ENCODE data around the gene LINC01488. TPM values are rescaled to one million over a fixed set of nuclear protein-coding genes. Genes with fewer than 3 reads are reported as not detected.

LINC01488 gene
- total RNA-seq, 2 donors from 2014 or later = not detected

DNA sequence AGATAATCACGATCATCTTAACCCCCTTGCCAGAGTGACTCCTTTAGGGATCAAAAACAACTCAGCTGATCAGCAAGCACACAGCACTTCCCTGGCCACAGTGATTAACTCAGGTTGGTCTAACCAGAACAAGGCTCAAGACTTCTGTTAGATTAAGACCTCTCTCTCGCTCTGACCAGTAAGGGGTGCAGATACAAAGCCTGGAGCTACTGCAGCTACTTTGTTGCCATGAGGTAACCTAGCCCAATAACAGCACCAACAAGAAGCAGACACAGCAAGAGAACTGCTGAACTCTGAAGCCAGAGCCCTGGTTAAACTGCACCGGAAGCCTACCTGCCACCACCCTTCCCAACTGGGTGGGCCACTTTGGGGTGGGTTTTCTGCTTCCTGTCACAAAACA is 42.0 kb downstream of the LINC01488 start:
- DNase-seq = no peak
- no peaks in the 10 kb centered on the region for H3K4me1 ChIP-seq
- TF ChIP-seq, protein P1, sequence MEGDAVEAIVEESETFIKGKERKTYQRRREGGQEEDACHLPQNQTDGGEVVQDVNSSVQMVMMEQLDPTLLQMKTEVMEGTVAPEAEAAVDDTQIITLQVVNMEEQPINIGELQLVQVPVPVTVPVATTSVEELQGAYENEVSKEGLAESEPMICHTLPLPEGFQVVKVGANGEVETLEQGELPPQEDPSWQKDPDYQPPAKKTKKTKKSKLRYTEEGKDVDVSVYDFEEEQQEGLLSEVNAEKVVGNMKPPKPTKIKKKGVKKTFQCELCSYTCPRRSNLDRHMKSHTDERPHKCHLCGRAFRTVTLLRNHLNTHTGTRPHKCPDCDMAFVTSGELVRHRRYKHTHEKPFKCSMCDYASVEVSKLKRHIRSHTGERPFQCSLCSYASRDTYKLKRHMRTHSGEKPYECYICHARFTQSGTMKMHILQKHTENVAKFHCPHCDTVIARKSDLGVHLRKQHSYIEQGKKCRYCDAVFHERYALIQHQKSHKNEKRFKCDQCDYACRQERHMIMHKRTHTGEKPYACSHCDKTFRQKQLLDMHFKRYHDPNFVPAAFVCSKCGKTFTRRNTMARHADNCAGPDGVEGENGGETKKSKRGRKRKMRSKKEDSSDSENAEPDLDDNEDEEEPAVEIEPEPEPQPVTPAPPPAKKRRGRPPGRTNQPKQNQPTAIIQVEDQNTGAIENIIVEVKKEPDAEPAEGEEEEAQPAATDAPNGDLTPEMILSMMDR (IDR thresholded peaks at IDR 0.05) = no peak
- no peaks in the 10 kb centered on the region for H3K9me3 ChIP-seq
- H3K27ac ChIP-seq = no peak overlapping the region
- no peaks in the 10 kb centered on the region for H3K36me3 ChIP-seq
- intact Hi-C loops (cut with DNase I) = no loop called here
- no peaks in the 10 kb centered on the region for H3K27me3 ChIP-seq
- no peak overlapping the region for H3K4me3 ChIP-seq
- no peak overlapping the region for H3K9ac ChIP-seq (ENCODE audit: low read depth in 2 of 2, low read length in 2 of 2)

DNA sequence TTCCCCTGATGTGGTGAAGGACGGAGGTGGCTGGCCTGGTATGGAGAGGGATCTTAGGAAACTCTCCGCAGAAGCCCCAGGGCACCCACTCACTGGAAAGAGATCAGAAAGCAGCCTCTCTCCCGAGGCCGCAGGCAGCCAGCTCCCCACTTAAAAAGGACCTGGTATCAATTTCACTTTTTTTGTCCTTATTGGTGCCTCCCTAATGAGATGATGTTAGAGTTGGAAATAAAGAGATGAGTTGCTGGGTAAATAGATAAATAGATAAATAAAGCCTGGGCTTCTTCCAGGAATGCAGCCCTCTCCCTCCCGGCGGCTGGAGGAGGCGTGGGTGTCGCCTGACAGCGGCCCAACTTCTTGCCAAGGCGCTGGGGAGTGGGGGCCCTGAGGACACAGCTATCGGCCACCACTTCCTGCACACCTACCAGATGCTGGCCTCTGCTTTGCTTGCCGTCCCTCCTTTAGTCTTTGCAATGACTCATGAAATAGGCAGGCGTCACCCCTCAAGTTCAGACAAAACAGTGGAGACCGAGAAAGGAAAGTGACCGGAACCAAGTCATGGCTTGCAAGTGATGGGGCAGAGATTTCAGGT is 42.9 kb downstream of the LINC01488 start:
- Histone ChIP-seq H3K4me1 (no peaks in the 10 kb centered on the region), H3K4me3 (no peak overlapping the region), H3K27ac (no peak overlapping the region), H3K27me3 (no peaks in the 10 kb centered on the region), H3K36me3 (no peaks in the 10 kb centered on the region), H3K9ac (ENCODE audit: low read depth in 2 of 2, low read length in 2 of 2) (no peak overlapping the region), H3K9me3 (no peaks in the 10 kb centered on the region)
- TF ChIP-seq, protein P1 (IDR thresholded peaks at IDR 0.05) = no peak
- intact Hi-C loops (cut with DNase I) = no loop called here
- no peak for DNase-seq

DNA sequence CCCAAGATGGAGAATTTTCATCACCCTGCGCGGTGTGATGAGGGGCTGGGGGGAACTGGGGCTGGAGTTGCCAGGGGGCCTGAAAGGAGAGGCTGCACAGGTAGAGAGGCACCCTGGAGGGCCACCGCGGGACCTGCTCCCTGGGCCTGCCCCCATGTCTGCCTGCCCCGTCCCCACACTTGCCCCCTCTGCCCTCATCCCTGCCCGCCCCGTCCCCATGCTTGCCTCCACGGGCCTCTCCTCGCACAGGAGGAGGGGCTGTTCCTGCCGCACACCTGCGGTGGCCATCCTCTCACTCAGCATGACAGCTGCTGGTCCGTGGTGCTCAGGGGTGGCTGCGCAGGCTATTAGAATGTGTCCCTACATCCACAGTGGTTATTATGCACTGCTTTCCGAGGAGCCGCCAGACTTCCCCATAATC is 43.5 kb downstream of the LINC01488 start:
- no peaks in the 10 kb centered on the region for H3K27me3 ChIP-seq
- no peak overlapping the region for H3K4me3 ChIP-seq
- no peaks in the 10 kb centered on the region for H3K9me3 ChIP-seq
- intact Hi-C loops (cut with DNase I) = no loop called here
- DNase-seq = no peak
- H3K4me1 ChIP-seq = no peaks in the 10 kb centered on the region
- H3K27ac ChIP-seq = no peak overlapping the region
- no peaks in the 10 kb centered on the region for H3K36me3 ChIP-seq
- H3K9ac ChIP-seq (ENCODE audit: low read depth in 2 of 2, low read length in 2 of 2) = no peak overlapping the region
- TF ChIP-seq, protein P1 (IDR thresholded peaks at IDR 0.05) = no peak

- Histone ChIP-seq H3K27ac (no peak overlapping the region), H3K9ac (ENCODE audit: low read depth in 2 of 2, low read length in 2 of 2) (no peak overlapping the region), H3K9me3 (no peaks in the 10 kb centered on the region), H3K27me3 (no peaks in the 10 kb centered on the region), H3K36me3 (no peaks in the 10 kb centered on the region), H3K4me1 (no peaks in the 10 kb centered on the region), H3K4me3 (no peak overlapping the region)
- no peak for DNase-seq
- intact Hi-C loops (cut with DNase I) = no loop called here
- TF ChIP-seq, protein P1 (IDR thresholded peaks at IDR 0.05) = no peak
These were observed 44.3 kb downstream of the LINC01488 start for GRCh38 chr11:69525516-69526452.

DNA sequence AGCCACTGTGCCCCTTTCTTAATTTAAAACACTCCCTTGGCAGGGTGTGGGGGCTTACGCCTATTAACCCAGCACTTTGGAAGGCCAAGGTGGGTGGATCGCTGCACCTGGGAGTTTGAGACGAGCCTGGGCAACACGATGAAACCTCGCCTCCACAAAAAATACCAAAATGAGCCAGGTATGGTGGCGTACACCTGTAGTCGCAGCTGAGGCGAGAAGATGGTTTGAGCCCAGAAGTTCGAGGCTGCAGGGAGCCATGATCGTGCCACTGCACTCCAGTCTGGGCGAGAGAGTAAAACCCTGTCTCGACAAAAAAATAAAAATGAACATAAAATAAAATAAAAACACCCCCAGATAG is 45.0 kb downstream of the LINC01488 start:
- TF ChIP-seq, protein P1 (IDR thresholded peaks at IDR 0.05) = no peak
- Histone ChIP-seq H3K27ac (no peak overlapping the region), H3K27me3 (no peaks in the 10 kb centered on the region), H3K9ac (ENCODE audit: low read depth in 2 of 2, low read length in 2 of 2) (no peak overlapping the region), H3K9me3 (no peaks in the 10 kb centered on the region), H3K36me3 (no peaks in the 10 kb centered on the region), H3K4me3 (no peak overlapping the region), H3K4me1 (no peaks in the 10 kb centered on the region)
- DNase-seq = no peak
- intact Hi-C loops (cut with DNase I) = no loop called here
